Natural killer cell treated with Interleukin-12 subunit alpha and Interleukin-12 subunit beta and Interleukin-15 and Interleukin-18, amount 100 ng/mL, for 72 hours (primary cell): ENCODE data around the gene ACADL. TPM values are rescaled to one million over a fixed set of nuclear protein-coding genes. Genes with fewer than 3 reads are reported as not detected.
"Not testable (repeated sequence)": the region's sequence is repeated elsewhere in the genome, so short reads cannot be mapped to it uniquely, and the experiment has no call there.

ENCODE experiments used
- ATAC-seq, 2 donors: fragments of 150-1000 bp; cut with Tn5 transposase in 1 of 2; sonication (Bioruptor Pico), chemical (Tn5 transposase) in 1 of 2; 2 replicates each; pipeline ENCODE4 v1.10.0; 2021
- DNase-seq: peaks from one replicate; pipeline ENCODE4 v3.0.0; 2022; ENCODE audit warnings: low spot score
- H3K27ac Mint-ChIP-seq, 2 donors: 1 replicate in 1 of 2; 2 replicates in 1 of 2; pipeline ENCODE4 v1.8.0; 2022; ENCODE audit warnings: mixed read lengths in 2 of 2, mild to moderate bottlenecking in 1 of 2, moderate library complexity in 1 of 2
- H3K27me3 Mint-ChIP-seq, 2 donors: 1 replicate in 1 of 2; 2 replicates in 1 of 2; pipeline ENCODE4 v1.8.0; 2022; ENCODE audit warnings: mixed read lengths in 2 of 2
- H3K36me3 Mint-ChIP-seq: one replicate; pipeline ENCODE4 v1.8.0; 2022; ENCODE audit warnings: mixed read lengths
- H3K4me1 Mint-ChIP-seq, 2 donors: 1 replicate in 1 of 2; 2 replicates in 1 of 2; pipeline ENCODE4 v1.8.0; 2022; ENCODE audit warnings: low read depth in 2 of 2, mixed read lengths in 2 of 2, mild to moderate bottlenecking in 1 of 2
- H3K4me3 Mint-ChIP-seq: one replicate; pipeline ENCODE4 v1.8.0; 2022; ENCODE audit warnings: mixed read lengths
- H3K9me3 Mint-ChIP-seq: 2 replicates; pipeline ENCODE4 v1.8.0; 2022; ENCODE audit warnings: mixed read lengths
- total RNA-seq, 2 donors: library from RNA; stranded (reverse); gene quantifications; one replicate each; pipeline ENCODE4 v1.2.3, GENCODE V29; 2022

ACADL gene
- total RNA-seq, 2 donors from 2014 or later: not detected

- H3K36me3 Mint-ChIP-seq: peaks cover 13% of the 10 kb centered on the region
- ATAC-seq (no peak), DNase-seq (no peak)
- no peak overlapping the region for H3K27ac Mint-ChIP-seq
- H3K9me3 Mint-ChIP-seq: peaks cover 8% of the 10 kb centered on the region
- H3K4me1 Mint-ChIP-seq: no peaks in the 10 kb centered on the region
- H3K4me3 Mint-ChIP-seq: no peak overlapping the region
- peaks cover 0 to 5% of the 10 kb centered on the region in 2 donors for H3K27me3 Mint-ChIP-seq
These were observed 34.9 kb downstream of the ACADL start for GRCh38 chr2:210190345-210190744.

GRCh38 chr2:210189452-210190138 is 35.7 kb downstream of the ACADL start:
- Mint-ChIP-seq H3K27ac (no peak overlapping the region), H3K27me3 (peaks cover 2 to 11% of the 10 kb centered on the region in 2 donors), H3K4me1 (no peaks in the 10 kb centered on the region), H3K4me3 (no peak overlapping the region), H3K9me3 (peaks cover 14% of the 10 kb centered on the region), H3K36me3 (peaks cover 20% of the 10 kb centered on the region)
- ATAC-seq (no peak), DNase-seq (no peak)

- DNase-seq (no peak), ATAC-seq (no peak)
- Mint-ChIP-seq H3K4me3 (no peak overlapping the region), H3K36me3 (peaks cover 29% of the 10 kb centered on the region), H3K4me1 (peaks cover 5 to 6% of the 10 kb centered on the region in 2 donors), H3K9me3 (peaks cover 20% of the 10 kb centered on the region), H3K27me3 (peaks cover 6 to 18% of the 10 kb centered on the region in 2 donors), H3K27ac (no peak overlapping the region)
These were observed 36.5 kb downstream of the ACADL start for GRCh38 chr2:210188755-210189154.

GRCh38 chr2:210188190-210188589 is 37.1 kb downstream of the ACADL start:
- H3K27ac Mint-ChIP-seq: no peak overlapping the region
- DNase-seq (no peak), ATAC-seq (no peak)
- H3K4me3 Mint-ChIP-seq: no peak overlapping the region
- peaks cover 9 to 10% of the 10 kb centered on the region in 2 donors for H3K4me1 Mint-ChIP-seq
- H3K36me3 Mint-ChIP-seq: peaks cover 34% of the 10 kb centered on the region
- H3K27me3 Mint-ChIP-seq: peaks cover 6 to 18% of the 10 kb centered on the region in 2 donors
- H3K9me3 Mint-ChIP-seq: peaks cover 23% of the 10 kb centered on the region

GRCh38 chr2:210183936-210184335 is 41.3 kb downstream of the ACADL start:
- Mint-ChIP-seq H3K27me3 (peaks cover 6 to 26% of the 10 kb centered on the region in 2 donors), H3K36me3 (peaks cover 45% of the 10 kb centered on the region), H3K27ac (peak overlapping the region in 1 of 2 donors; percentile 49), H3K9me3 (peaks cover 23% of the 10 kb centered on the region), H3K4me3 (peak overlapping the region; percentile 54)
- not testable (repeated sequence) for ATAC-seq, H3K4me1 Mint-ChIP-seq, DNase-seq

GRCh38 chr2:210181606-210182088 is 43.6 kb downstream of the ACADL start:
- Mint-ChIP-seq H3K27me3 (peaks cover 6 to 35% of the 10 kb centered on the region in 2 donors), H3K27ac (peak overlapping the region in 1 of 2 donors; percentile 9), H3K36me3 (peaks cover 45% of the 10 kb centered on the region), H3K9me3 (peaks cover 23% of the 10 kb centered on the region)
- ATAC-seq, H3K4me3 Mint-ChIP-seq, DNase-seq, H3K4me1 Mint-ChIP-seq: not testable (repeated sequence)

- not testable (repeated sequence) for H3K4me3 Mint-ChIP-seq, H3K4me1 Mint-ChIP-seq, ATAC-seq, DNase-seq, H3K27ac Mint-ChIP-seq
- peaks cover 20% of the 10 kb centered on the region for H3K9me3 Mint-ChIP-seq
- H3K36me3 Mint-ChIP-seq: peaks cover 40% of the 10 kb centered on the region
- H3K27me3 Mint-ChIP-seq: peaks cover 8 to 39% of the 10 kb centered on the region in 2 donors
These were observed 44.1 kb downstream of the ACADL start for GRCh38 chr2:210181033-210181605.

- DNase-seq (no peak), ATAC-seq (no peak)
- peaks cover 17% of the 10 kb centered on the region for H3K9me3 Mint-ChIP-seq
- H3K4me1 Mint-ChIP-seq: peaks cover 9 to 10% of the 10 kb centered on the region in 2 donors
- H3K27ac Mint-ChIP-seq: no peak overlapping the region
- peaks cover 8 to 38% of the 10 kb centered on the region in 2 donors for H3K27me3 Mint-ChIP-seq
- H3K4me3 Mint-ChIP-seq: no peak overlapping the region
- peaks cover 33% of the 10 kb centered on the region for H3K36me3 Mint-ChIP-seq
These were observed 44.8 kb downstream of the ACADL start for GRCh38 chr2:210180477-210180876.

- DNase-seq: no peak
- Mint-ChIP-seq H3K9me3 (peaks cover 9% of the 10 kb centered on the region), H3K27me3 (peaks cover 6 to 30% of the 10 kb centered on the region in 2 donors), H3K4me1 (peaks cover 9 to 10% of the 10 kb centered on the region in 2 donors), H3K36me3 (peaks cover 23% of the 10 kb centered on the region), H3K27ac (no peak overlapping the region), H3K4me3 (no peak overlapping the region)
- no peak for ATAC-seq
These were observed 45.8 kb downstream of the ACADL start for GRCh38 chr2:210179351-210179990.

GRCh38 chr2:210177769-210178168 is 47.5 kb downstream of the ACADL start:
- H3K27me3 Mint-ChIP-seq: peaks cover 3 to 26% of the 10 kb centered on the region in 2 donors
- H3K9me3 Mint-ChIP-seq: no peaks in the 10 kb centered on the region
- ATAC-seq (no peak), DNase-seq (no peak)
- no peak overlapping the region for H3K27ac Mint-ChIP-seq
- no peak overlapping the region for H3K4me3 Mint-ChIP-seq
- H3K4me1 Mint-ChIP-seq: peaks cover 0 to 2% of the 10 kb centered on the region in 2 donors
- H3K36me3 Mint-ChIP-seq: peaks cover 6% of the 10 kb centered on the region

- ATAC-seq, H3K27ac Mint-ChIP-seq, DNase-seq, H3K9me3 Mint-ChIP-seq, H3K4me3 Mint-ChIP-seq, H3K36me3 Mint-ChIP-seq, H3K4me1 Mint-ChIP-seq: not testable (repeated sequence)
- H3K27me3 Mint-ChIP-seq: peaks cover 6 to 28% of the 10 kb centered on the region in 2 donors
These were observed 48.1 kb downstream of the ACADL start for GRCh38 chr2:210177115-210177514.

GRCh38 chr2:210174086-210174485 is 51.2 kb downstream of the ACADL start:
- ATAC-seq: no peak
- H3K4me3 Mint-ChIP-seq: no peak overlapping the region
- H3K9me3 Mint-ChIP-seq: no peaks in the 10 kb centered on the region

GRCh38 chr2:210172219-210172575 is 53.0 kb downstream of the ACADL start:
- Mint-ChIP-seq H3K4me1 (peaks cover 16 to 34% of the 10 kb centered on the region in 2 donors), H3K36me3 (no peaks in the 10 kb centered on the region), H3K4me3 (peak overlapping the region; percentile 100), H3K27ac (peak overlapping the region; percentile 79 to 87), H3K27me3 (peaks cover 8 to 19% of the 10 kb centered on the region in 2 donors), H3K9me3 (no peaks in the 10 kb centered on the region)
- no peak for DNase-seq
- ATAC-seq: no peak

More at GRCh38 chr2:210174086-210174485, 51.2 kb downstream of the ACADL start:
- peaks cover 16 to 27% of the 10 kb centered on the region in 2 donors for H3K4me1 Mint-ChIP-seq
- H3K27ac Mint-ChIP-seq: no peak overlapping the region
- H3K27me3 Mint-ChIP-seq: peaks cover 8 to 27% of the 10 kb centered on the region in 2 donors
- H3K36me3 Mint-ChIP-seq: no peaks in the 10 kb centered on the region
- DNase-seq: no peak
